ENCODE data around the gene ZNF219. TPM values are rescaled to one million over a fixed set of nuclear protein-coding genes. Genes with fewer than 3 reads are reported as not detected.

The ZNF219 gene
- polyA plus RNA-seq (2014; cell fraction: cytosol; rRNA removed): 39.1 and 51.2 TPM in 2 replicates
- polyA plus RNA-seq (2014; cell fraction: nucleus; rRNA removed): 50.4 and 56.3 TPM in 2 replicates

DNA sequence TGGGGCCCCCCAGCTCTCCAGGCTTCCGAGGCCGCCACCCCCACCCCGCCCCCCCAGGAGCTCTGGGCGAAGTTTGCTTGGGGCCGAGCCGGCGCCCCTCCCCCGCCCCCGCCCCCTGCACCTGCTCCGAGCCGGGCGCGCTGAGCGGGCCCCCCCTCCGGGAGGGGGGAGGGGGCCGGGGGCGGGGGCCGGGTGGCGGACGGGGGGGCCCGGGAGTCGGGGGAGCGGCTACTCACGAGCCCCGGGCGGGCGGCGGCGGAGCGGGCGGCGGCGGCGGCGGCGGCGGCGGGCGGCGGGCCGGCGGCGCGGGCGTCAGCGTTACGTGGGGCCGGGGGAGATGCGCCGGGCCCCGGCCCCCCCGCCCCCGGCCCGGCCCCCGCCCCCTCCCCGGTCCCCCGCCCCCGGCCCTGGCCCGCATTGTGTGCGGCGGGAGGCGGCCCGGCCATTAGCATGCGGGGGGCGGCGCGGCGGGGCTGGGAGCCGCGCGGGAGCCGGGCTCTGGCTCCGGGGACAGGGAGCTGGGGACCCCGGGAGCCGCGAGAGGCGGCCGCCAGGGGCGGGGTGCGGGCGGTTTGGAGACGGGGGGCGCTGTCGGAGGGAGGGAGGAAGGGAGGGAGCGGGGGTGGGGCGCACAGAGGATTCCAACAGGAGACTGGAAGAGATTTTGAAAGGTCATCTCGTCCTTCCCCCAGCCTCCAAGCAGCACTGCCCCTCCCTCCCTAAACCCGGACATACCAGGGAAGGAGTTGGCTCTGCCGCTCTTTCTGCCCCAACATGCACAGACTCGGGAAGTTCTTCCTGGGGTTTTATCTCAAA is at the start of gene ZNF219:
ZNF219 (minus strand) TSS at position 580 of the 816 bp plus-strand sequence. CDS start 5,064 bp downstream, outside the sequence.
- peak; percentile 59 for DNase-seq (ENCODE audit: low spot score)

DNA sequence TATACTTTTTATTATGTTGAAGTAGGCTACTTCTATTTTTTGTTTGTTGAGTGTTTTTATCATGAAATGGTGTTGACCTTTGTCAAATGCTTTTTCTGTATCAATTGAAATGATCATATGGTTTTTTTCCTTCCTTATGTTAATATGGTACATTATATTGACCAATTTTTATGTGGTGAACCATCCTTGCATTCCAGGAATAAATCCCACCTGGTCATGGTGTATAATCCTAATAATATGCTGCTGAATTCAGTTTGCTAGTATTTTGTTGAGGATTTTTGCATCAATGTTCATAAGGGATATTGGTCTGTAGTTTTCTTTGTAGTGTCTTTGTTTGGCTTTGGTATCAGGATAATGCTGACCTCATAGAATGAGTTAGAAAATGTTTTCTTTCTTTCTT is 47.0 kb upstream of the ZNF219 start:
- DNase-seq (ENCODE audit: low spot score): no peak

DNA sequence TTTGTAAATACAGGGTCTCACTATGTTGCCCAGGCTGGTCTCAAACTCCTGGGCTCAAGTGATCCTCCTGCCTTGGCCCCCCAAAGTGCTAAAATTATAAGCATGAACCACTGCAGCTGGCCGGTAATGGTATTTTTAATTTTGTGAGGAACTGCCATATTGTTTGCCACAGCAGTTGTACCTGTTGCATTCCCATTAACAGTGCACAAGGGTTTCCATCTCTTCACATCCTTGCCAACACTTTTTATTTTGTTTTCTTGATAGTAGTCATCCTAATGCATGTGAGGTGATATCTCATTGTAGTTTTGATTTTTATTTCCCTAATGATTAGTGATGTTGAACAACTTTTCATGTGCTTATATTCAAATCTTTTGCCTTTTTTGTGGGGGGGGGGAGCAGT is 43.9 kb upstream of the ZNF219 start:
- no peak for DNase-seq (ENCODE audit: low spot score)

DNA sequence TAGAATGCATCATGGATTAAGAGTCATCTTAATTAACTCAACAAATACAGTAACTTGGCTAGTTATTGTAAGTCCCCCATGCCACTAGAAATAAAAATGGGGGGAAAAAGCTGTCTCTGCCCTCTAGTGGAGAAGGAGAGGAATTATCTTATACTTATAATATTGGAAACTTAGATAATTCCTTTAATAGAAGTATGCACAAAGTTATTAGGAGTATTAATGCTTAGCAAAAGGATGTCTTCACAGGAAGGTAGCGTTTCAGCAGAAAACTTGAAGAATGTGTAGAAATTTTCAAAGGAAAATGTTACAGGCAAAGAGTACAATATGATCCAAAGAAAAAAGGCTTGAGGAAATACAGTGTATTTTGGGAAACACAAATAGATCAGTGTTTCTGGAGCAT is 37.6 kb upstream of the ZNF219 start:
- peak; percentile 16 for DNase-seq (ENCODE audit: low spot score)

DNA sequence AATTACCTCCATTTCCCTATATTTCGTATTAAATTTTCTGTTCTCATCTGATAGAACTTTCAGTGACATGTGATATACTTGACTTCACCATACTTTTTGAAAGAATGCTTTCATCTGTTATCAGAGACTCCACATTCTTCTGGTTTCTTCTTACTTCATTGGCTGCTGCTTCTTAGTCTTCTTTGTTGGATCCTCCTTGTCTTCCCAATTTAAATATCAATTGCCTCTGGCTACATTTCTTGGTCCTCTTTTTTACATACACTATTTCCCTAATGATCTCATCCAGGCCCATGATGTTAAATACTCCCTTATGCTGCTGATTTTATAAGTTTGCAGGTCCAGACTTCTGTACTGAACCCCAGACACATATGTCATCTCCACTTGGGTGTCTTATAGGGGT is 35.4 kb upstream of the ZNF219 start:
- DNase-seq (ENCODE audit: low spot score): no peak

DNA sequence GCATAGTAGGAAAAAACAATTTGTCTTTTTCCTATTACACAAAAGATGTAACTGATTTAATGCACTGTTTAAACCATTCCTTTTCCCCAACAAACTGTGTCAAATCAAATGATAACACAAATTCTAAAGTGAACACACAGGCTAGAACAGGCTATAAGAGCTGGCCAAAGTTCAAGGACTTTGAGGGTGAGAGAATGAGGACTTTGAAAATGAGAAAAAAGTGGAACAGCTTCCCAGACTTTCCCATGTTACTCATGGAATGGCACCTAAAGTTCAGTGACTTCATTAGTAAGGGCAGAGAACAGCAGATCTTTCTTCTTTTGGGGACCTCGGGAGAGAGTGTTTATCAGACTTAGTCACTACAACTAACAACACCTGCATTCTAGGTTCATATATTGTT is 25.0 kb upstream of the ZNF219 start:
- no peak for DNase-seq (ENCODE audit: low spot score)

DNA sequence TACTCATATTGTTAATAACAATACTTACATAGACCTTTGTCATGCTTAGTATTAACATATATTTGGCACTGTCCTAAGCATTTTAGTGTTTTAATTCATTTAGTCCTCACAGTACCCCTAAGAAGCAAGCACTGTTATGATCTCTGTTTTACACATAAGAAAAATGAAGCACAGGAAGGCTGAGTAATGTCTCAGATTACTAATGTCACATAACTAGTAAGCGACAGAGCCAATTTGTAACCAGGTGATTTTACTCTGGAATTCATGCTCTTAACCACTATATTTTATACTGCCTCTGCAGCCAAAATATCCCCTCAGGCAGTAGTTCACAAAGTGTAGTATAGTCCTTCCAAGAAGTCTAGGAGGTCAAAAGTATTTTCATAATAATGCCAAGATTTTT is 22.7 kb upstream of the ZNF219 start:
- no peak for DNase-seq (ENCODE audit: low spot score)

DNA sequence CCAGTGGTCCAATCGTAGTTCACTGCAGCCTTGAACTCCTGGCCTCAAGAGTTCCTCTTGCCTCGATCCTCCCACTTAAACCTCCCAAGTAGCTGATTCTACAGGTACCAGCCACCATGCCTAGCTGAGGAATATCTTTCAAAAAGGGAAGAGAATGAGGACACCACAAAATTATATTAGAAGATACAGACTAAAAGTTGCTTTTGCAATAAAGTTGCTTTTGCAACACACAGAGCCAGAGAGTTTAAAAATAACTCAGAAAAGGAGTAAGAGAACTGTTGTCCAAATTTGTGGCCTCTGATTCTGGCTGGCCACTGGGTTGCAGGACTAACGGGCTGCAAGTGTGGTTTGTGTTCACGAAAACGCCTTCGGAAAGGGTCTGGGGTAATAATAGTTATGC is 22.2 kb upstream of the ZNF219 start:
- DNase-seq (ENCODE audit: low spot score): no peak

DNA sequence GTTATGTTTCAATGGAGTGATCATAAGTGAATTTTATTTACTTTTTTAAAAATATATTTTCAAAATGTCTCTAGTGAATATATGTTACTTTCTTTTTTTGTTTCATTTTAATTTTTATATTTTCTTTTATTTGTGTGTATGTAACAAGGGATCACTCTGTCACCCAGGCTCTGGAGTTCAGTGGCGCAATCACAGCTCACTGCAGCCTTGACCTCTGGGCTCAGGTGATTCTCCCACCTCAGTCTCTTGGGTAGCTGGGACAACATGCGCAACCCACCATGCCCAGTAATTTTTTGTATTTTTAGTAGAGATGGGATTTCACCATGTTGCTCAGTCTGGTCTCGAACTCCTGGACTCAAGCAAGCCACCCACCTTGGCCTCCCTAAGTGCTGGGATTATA is 20.5 kb upstream of the ZNF219 start:
- no peak for DNase-seq (ENCODE audit: low spot score)

DNA sequence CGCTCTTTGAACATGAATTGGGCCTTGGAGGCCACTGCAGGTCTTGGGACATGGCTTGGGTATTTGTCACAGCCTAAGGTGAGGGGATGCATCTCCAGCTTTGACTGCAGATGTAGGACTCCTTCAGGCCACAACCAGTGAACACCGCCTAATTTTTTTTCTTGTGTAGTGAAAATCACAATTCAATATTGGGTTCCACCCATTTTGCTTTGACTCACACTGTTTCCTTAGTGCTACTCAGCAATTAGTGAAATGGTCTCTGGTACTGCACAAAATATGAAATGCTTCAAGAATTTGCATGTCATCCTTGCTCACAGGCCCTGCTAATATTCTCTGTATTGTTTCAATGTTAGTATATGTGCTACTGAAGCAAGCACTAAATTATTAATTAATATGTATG is 14.9 kb upstream of the ZNF219 start:
- no peak for DNase-seq (ENCODE audit: low spot score)

DNA sequence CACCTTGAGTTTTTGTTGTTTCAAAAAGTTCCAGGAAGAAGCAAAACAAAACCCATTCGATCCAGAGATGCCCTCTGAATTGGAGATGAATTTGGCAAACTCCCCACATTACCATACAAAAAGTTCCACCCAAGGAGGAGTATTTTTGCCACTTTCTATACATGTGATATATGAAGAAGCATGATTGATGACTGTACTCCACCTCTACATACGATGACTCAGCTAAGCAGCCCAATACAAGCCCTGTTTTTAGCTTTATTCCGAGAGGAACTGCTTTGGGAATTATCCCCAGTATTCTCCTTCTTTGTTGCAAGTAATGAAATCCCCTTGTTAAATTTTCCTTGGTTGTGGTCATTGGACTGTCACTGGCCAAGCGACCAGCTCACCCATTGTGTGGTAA is 13.8 kb upstream of the ZNF219 start:
- no peak for DNase-seq (ENCODE audit: low spot score)

DNA sequence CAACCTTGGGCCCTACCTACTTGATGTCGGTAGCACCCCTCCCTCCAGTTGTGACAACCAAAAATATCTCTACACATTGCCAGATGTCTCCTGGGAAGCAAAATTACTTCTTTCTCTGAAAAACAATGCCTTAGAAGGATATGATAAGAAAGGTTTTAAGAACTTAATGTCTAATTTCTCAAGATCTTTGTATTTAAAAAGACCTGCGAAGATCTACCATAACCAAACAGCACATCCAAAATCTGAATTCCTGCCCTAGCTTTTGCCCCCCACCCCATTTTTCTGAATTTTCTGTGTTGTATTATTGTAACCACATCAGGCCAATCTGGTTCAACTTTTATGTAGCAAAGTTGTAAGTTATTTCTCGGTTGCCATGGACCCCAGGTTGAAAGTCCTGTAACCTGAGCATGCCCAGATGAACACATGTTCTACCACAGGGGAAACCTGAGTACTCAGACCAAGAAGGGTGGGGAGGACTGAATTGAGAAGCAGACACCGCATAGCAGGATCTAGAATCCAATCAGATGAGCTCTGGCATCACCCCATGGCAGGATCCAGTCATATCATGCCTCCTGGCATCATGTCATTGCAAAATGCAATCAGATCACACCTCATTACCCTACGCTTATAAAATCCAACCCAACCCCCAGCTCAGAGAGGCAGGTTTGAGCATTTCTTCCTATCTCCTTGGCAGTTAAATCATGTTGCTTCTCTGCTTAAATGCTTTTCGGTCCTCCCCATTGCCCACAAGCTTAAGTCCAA is 11.1 kb upstream of the ZNF219 start:
- DNase-seq (ENCODE audit: low spot score): no peak

DNA sequence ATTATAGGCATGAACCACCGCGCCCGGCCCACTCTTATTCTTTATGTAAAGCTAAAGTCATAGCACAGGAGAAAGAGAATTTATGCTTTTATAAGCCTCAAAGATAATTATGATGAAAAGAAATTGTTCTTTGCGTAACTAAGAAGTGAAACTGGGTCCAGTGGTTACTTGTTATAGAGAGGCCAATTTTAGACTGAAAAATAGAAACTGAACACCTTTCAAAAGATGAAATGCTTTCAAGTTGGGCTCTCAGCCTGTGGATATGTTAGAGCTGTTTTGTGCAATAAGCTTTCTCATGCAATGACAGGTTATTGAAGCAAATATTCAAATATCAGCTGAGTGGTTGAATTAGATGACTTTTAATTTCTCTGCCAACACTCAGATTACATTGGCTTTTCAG is 10.3 kb upstream of the ZNF219 start:
- no peak for DNase-seq (ENCODE audit: low spot score)

DNA sequence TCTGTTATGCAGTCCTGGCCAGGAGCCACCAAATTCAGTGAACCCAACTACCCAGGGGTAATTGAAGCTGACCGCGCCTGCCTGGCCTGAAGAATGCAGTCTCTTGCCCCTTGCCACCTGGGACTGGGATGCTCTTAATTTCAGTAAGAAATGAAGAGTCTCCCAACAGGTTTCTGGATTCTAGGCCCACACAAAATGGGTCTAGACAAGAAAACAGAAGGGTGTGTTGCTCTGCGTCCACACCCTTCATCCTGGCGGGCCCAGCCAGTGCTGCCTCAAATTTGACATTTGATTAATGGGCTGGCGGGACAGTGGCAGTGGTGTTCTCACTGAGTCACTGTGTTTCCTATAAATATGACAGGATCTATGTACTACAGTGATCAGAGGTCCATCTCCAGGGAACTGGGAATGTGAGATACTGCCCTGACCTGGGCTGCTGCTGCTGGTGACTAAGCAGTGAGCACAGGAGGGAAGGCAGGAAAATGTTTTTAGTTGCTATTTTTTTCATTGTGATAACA is 8.9 kb upstream of the ZNF219 start:
- DNase-seq (ENCODE audit: low spot score): no peak

DNA sequence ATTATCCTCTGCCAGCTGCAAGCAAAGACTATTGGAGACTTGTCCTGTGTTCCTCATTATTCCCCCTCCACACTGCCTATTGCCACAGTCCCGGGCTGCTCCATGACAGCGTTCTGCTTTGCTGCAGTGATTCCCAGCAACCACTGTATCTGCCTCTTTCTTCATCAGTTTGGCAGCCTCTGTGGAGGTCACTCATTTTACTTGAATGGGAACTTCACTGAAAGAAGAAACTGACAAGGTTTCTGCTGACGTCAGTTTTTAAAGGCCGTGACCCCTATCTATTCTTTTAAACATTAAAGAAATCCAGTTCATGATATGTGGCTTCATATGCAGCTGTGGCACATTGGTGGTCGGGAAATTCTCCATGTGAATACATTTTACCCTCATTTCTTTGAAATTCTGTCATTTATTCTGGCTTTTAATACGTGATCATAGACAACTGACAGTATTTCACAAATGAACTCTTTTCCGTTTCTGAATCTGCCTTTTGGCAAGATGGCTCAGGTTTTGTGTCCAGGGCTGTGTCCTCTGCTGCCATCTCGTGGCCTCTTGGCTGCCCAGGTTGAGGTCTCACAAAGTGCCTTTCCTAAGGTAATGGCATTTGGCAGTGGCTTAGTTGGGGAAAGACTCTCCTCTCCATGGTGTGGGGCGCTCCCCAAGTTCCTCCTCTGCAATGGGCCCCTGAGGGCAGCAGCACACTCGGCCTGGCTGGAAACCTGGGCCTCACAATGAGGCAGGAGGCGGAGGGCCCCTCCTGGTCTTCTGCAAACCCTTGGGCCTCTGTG is 8.2 kb upstream of the ZNF219 start:
- peak; percentile 77 for DNase-seq (ENCODE audit: low spot score)

DNA sequence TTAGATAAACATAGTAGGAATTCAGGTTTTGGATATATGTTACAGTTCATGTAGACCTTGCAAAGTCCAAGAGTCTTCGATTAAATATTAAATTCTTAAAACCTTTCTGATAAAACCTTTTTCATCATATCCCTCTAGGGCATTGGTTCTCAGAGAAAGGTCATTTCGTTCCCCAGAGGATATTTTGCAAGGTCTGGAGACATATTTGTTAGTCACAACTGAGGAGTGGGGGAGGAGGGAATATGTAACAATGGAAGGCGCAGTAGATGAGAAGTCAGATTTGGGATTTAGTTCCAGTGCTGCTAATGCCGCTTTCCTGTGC is 7.7 kb upstream of the ZNF219 start:
- no peak for DNase-seq (ENCODE audit: low spot score)

DNA sequence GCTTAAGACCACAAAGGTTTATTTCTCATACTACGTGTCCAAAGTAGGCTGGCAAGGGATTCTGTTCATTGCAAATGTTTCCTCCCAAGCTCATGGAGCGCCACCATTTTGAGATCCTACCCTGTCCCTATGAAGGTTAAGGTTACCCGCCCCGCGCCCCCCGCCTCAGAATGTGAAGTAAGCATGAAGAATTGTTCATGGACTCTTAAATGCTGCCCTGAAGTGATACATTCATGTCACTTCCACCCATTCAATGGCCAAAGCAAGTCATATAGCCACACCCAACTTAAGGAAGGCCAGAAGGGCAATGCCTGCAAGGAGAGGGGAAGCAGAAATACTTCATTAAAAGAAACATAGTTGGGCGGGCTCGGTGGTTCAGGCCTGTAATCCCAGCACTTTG is 6.6 kb upstream of the ZNF219 start:
- no peak for DNase-seq (ENCODE audit: low spot score)

DNA sequence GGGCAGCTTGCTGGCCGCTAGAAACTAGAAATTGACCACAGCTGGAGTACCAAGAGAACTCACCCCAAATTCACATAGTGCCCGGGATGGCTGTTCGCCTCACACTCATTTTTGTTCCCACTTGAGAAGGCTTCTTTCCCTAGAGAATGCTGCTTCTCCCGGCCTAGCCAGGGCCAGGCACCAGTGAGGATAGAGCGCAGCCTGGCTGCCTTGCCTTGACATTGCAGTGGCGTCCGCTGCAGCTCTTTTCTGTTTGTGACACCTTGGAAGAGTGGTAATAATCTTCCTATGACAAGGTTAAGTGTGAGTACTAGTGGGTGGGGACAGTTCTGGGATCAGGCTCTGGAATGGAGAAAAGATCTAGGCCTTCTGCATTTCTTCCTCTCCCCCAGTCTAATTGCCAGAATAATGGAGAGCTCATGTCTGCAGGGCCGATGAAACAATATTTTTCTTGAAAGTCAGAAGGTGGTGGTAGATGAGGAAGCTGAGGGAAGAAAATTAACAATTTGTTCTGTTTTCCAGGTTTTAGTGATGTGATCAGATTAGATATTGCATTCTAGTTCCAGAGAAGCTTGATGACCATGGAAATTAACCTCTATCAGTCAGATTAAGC is 6.1 kb upstream of the ZNF219 start:
- peak; percentile 84 for DNase-seq (ENCODE audit: low spot score)

DNA sequence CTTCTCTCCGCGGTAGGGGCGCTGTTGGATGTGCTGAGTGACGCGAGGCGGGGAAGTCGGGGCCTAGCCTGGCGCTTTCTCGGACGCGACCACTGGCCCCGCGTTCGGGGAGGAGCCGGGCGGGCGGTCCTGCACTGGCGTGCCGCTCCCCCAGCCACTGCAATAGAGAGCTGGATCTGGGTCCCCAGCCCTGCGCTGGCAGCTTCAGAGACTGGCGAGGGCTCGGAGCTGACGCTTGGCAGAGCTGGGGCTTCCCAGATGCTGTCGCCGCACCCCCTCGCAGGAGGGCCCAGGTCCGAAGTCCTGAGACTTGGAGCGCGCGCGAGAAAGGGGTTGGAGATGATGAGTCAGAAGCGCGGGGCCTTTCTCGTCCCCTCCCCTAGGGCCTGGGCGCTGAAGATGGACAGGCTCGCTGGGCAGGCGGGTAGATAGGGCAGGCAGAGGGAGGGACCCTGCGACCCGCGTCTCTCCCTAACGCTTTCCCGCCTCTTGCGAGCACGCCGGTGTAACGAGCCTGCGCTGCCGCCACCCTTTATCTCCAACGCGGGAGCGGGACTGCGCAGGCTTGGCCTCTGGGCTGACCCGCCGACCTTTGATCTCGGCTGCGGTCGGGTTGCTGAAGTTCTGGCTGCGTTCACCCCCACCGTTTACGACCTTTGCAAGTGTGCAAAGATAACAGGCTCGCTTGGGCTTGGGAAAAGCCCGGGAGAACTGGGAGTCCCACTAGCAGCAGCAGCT is 5.4 kb upstream of the ZNF219 start:
- peak; percentile 96 for DNase-seq (ENCODE audit: low spot score)

DNA sequence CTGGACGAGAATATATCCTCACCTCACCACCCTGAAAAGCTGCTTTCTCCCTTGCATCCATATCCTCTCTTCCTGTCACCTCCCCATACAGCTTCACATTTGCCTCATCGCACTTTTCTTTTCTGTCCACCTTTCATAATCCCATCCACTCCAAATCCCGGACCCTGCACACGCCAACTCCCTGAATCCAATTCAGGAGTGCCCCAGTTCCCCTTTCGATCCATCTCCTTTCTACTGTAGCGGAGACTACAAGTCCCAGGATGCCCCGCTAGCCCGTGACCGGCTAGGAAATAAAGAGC is 4.9 kb upstream of the ZNF219 start:
- DNase-seq (ENCODE audit: low spot score): no peak

Measured in SK-N-DZ (cell line).